ENCODE measurements around the gene EPHB2. TPM values are rescaled to one million over a fixed set of nuclear protein-coding genes. Genes with fewer than 3 reads are reported as not detected.
A peak's percentile ranks its signal among the peaks of the same experiment; 100 is the strongest.

EPHB2 gene
- total RNA-seq, 1 donor from 2014 or later, result 6.0 TPM

- no peak for ATAC-seq
- no peak for DNase-seq
- TF ChIP-seq CTCF (IDR thresholded peaks at IDR 0.05), result no peak
- Histone ChIP-seq H3K9me3 (no peaks in the 10 kb centered on the region), H3K4me1 (no peaks in the 10 kb centered on the region), H3K27me3 (no peaks in the 10 kb centered on the region), H3K27ac (no peak overlapping the region), H3K4me3 (no peak overlapping the region), H3K36me3 (no peaks in the 10 kb centered on the region)
- intact Hi-C loops (cut with DNase I), result no loop called here
These were observed 97.6 kb downstream of the EPHB2 start for GRCh38 chr1:22808186-22808675.

GRCh38 chr1:22808676-22809483 is 98.2 kb downstream of the EPHB2 start:
- TF ChIP-seq CTCF (IDR thresholded peaks at IDR 0.05), result no peak
- Histone ChIP-seq H3K36me3 (no peaks in the 10 kb centered on the region), H3K27ac (peak overlapping the region; percentile 24), H3K4me1 (no peaks in the 10 kb centered on the region), H3K4me3 (no peak overlapping the region), H3K27me3 (no peaks in the 10 kb centered on the region), H3K9me3 (no peaks in the 10 kb centered on the region)
- ATAC-seq (peak; percentile 35), DNase-seq (no peak)
- intact Hi-C loops (cut with DNase I), result no loop called here

- no peaks in the 10 kb centered on the region for H3K4me1 ChIP-seq
- no peaks in the 10 kb centered on the region for H3K27me3 ChIP-seq
- H3K4me3 ChIP-seq, result no peak overlapping the region
- ATAC-seq (no peak), DNase-seq (no peak)
- no peak for TF ChIP-seq CTCF (IDR thresholded peaks at IDR 0.05)
- no peak overlapping the region for H3K27ac ChIP-seq
- intact Hi-C loops (cut with DNase I), result no loop called here
- H3K36me3 ChIP-seq, result no peaks in the 10 kb centered on the region
- no peaks in the 10 kb centered on the region for H3K9me3 ChIP-seq
These were observed 99.1 kb downstream of the EPHB2 start for GRCh38 chr1:22809783-22810182.

DNA sequence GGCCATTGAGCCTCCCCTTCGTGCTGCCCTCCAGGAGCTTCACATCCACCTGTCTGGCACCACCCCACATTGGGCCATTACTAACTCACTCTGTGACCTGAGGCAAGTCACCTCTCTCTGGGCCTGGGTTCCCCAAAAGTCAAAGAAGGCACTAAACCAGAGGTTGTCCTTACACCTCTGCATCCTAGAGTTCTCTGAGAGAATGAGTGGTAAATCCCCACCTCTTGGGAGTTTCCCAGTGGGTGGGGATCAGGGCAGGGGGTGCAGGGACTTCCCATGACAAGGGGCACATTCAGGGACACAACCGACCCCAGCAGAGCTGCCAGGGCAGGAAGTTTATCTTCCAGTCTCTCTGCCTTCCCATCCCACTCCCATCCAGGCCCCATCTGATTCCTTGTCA is 99.7 kb downstream of the EPHB2 start:
- no peak overlapping the region for H3K4me3 ChIP-seq
- H3K27me3 ChIP-seq, result no peaks in the 10 kb centered on the region
- ATAC-seq (no peak), DNase-seq (no peak)
- no peaks in the 10 kb centered on the region for H3K9me3 ChIP-seq
- intact Hi-C loops (cut with DNase I), result no loop called here
- no peaks in the 10 kb centered on the region for H3K36me3 ChIP-seq
- TF ChIP-seq CTCF (IDR thresholded peaks at IDR 0.05), result no peak
- no peaks in the 10 kb centered on the region for H3K4me1 ChIP-seq
- no peak overlapping the region for H3K27ac ChIP-seq

DNA sequence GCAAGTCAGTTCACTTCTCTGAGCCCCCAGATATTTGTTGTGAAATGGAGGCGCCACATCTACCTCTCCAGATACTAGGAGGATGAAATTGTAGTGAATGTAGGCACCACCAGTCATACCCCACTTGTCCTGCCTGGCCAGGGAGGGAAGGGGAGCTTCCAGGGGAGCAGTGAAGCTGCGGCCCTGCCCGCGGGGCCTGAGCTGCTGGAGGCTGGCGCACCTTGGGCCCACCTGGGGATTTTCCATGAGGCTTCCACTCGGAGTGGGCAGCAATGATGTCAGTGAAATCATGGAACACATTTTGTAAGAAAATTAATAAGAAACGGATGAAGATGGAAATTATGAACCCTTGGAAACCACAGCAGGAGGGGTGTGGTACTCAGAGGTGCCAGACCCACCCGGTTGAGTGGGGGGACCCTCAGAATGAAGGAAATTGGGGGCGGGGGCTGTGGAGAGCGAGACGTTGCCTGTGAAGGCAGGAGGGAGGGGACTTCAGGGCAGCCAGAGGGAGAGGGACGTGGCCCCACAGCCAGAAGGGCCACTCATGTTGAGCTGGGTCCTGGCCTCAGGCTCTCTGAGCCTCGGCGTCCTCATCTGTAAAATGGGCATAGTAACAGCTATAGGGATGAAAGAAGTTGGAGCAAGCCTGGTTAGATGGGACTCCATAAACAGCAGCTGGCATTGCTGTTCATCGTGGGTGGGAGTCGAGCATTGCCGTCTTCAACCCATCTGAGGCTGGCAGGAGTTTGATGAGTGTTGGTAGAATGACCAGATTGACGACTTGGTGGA is 101.6 kb downstream of the EPHB2 start:
- no peaks in the 10 kb centered on the region for H3K27me3 ChIP-seq
- H3K27ac ChIP-seq, result no peak overlapping the region
- intact Hi-C loops (cut with DNase I), result no loop called here
- TF ChIP-seq CTCF (IDR thresholded peaks at IDR 0.05), result no peak
- H3K9me3 ChIP-seq, result no peaks in the 10 kb centered on the region
- DNase-seq (no peak), ATAC-seq (no peak)
- no peaks in the 10 kb centered on the region for H3K36me3 ChIP-seq
- H3K4me1 ChIP-seq, result no peaks in the 10 kb centered on the region
- no peak overlapping the region for H3K4me3 ChIP-seq

All from upper lobe of right lung (tissue), 1 donor.